ENCODE results near the gene ANKRD17.
A peak's percentile ranks its signal among the peaks of the same experiment; 100 is the strongest.
"Not testable (repeated sequence)": the region's sequence is repeated elsewhere in the genome, so short reads cannot be mapped to it uniquely, and the experiment has no call there.

Gene ANKRD17

GRCh38 chr4:73244945-73245601 is 13.5 kb downstream of the ANKRD17 start:
- no peak for DNase-seq

GRCh38 chr4:73237044-73237443 is 21.6 kb downstream of the ANKRD17 start:
- DNase-seq, result no peak

GRCh38 chr4:73236151-73236550 is 22.4 kb downstream of the ANKRD17 start:
- DNase-seq, result no peak

- no peak for DNase-seq
Observed at GRCh38 chr4:73234712-73235111, 23.9 kb downstream of the ANKRD17 start.

GRCh38 chr4:73231518-73232487 is 26.8 kb downstream of the ANKRD17 start:
- DNase-seq, result no peak

- no peak for DNase-seq
Observed at GRCh38 chr4:73230865-73231517, 27.6 kb downstream of the ANKRD17 start.

GRCh38 chr4:73228800-73229199 is 29.8 kb downstream of the ANKRD17 start:
- DNase-seq, result not testable (repeated sequence)

GRCh38 chr4:73224886-73225285 is 33.7 kb downstream of the ANKRD17 start:
- DNase-seq, result no peak

GRCh38 chr4:73223258-73223650 is 35.3 kb downstream of the ANKRD17 start:
- no peak for DNase-seq

GRCh38 chr4:73222466-73223257 is 35.9 kb downstream of the ANKRD17 start:
- DNase-seq, result peak in 1 of 2 experiments; percentile 32

- no peak for DNase-seq
Observed at GRCh38 chr4:73221734-73222133, 36.9 kb downstream of the ANKRD17 start.

- no peak for DNase-seq
Observed at GRCh38 chr4:73220815-73221214, 37.8 kb downstream of the ANKRD17 start.

GRCh38 chr4:73213916-73214653 is 44.5 kb downstream of the ANKRD17 start:
- no peak for DNase-seq

GRCh38 chr4:73212982-73213730 is 45.4 kb downstream of the ANKRD17 start:
- DNase-seq, result no peak

GRCh38 chr4:73211968-73212367 is 46.6 kb downstream of the ANKRD17 start:
- DNase-seq, result no peak

- no peak for DNase-seq
Observed at GRCh38 chr4:73208376-73208775, 50.2 kb downstream of the ANKRD17 start.

GRCh38 chr4:73206236-73206635 is 52.4 kb downstream of the ANKRD17 start:
- DNase-seq, result no peak

- DNase-seq, result no peak
Observed at GRCh38 chr4:73205482-73205881, 53.1 kb downstream of the ANKRD17 start.

- not testable (repeated sequence) for DNase-seq
Observed at GRCh38 chr4:73203976-73204375, 54.6 kb downstream of the ANKRD17 start.

GRCh38 chr4:73197220-73197619 is 61.4 kb downstream of the ANKRD17 start:
- DNase-seq, result no peak

GRCh38 chr4:73194064-73194463 is 64.5 kb downstream of the ANKRD17 start:
- DNase-seq, result no peak
